ENCODE data around the gene RAB3IL1. TPM values are rescaled to one million over a fixed set of nuclear protein-coding genes. Genes with fewer than 3 reads are reported as not detected.

Gene RAB3IL1
- total RNA-seq, 4 donors from 2014 or later, result 0.15 to 10.3 (median 5.0) TPM

GRCh38 chr11:61924064-61924455 lies 6.7 kb upstream of the RAB3IL1 start:
- TF ChIP-seq POLR2A (IDR thresholded peaks at IDR 0.05), result no peak
- TF ChIP-seq, protein P1, sequence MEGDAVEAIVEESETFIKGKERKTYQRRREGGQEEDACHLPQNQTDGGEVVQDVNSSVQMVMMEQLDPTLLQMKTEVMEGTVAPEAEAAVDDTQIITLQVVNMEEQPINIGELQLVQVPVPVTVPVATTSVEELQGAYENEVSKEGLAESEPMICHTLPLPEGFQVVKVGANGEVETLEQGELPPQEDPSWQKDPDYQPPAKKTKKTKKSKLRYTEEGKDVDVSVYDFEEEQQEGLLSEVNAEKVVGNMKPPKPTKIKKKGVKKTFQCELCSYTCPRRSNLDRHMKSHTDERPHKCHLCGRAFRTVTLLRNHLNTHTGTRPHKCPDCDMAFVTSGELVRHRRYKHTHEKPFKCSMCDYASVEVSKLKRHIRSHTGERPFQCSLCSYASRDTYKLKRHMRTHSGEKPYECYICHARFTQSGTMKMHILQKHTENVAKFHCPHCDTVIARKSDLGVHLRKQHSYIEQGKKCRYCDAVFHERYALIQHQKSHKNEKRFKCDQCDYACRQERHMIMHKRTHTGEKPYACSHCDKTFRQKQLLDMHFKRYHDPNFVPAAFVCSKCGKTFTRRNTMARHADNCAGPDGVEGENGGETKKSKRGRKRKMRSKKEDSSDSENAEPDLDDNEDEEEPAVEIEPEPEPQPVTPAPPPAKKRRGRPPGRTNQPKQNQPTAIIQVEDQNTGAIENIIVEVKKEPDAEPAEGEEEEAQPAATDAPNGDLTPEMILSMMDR (IDR thresholded peaks at IDR 0.05), result no peak
- no peak overlapping the region for H3K4me3 ChIP-seq
- peaks cover 15 to 45% (median 20%) of the 10 kb centered on the region in 3 donors for H3K4me1 ChIP-seq
- peak overlapping the region; percentile 49 to 91 (median 78) for H3K27ac ChIP-seq
- intact Hi-C loops (cut with DNase I), result no loop called here
- H3K27me3 ChIP-seq, result peaks cover 0 to 32% (median 0%) of the 10 kb centered on the region in 4 donors
- WGBS, 2 donors, result 57 to 75% methylated on average over 5 to 6 of the region's 6 CpGs
- no peaks in the 10 kb centered on the region for H3K9me3 ChIP-seq
- no peak for DNase-seq
- no peaks in the 10 kb centered on the region for H3K36me3 ChIP-seq

DNA sequence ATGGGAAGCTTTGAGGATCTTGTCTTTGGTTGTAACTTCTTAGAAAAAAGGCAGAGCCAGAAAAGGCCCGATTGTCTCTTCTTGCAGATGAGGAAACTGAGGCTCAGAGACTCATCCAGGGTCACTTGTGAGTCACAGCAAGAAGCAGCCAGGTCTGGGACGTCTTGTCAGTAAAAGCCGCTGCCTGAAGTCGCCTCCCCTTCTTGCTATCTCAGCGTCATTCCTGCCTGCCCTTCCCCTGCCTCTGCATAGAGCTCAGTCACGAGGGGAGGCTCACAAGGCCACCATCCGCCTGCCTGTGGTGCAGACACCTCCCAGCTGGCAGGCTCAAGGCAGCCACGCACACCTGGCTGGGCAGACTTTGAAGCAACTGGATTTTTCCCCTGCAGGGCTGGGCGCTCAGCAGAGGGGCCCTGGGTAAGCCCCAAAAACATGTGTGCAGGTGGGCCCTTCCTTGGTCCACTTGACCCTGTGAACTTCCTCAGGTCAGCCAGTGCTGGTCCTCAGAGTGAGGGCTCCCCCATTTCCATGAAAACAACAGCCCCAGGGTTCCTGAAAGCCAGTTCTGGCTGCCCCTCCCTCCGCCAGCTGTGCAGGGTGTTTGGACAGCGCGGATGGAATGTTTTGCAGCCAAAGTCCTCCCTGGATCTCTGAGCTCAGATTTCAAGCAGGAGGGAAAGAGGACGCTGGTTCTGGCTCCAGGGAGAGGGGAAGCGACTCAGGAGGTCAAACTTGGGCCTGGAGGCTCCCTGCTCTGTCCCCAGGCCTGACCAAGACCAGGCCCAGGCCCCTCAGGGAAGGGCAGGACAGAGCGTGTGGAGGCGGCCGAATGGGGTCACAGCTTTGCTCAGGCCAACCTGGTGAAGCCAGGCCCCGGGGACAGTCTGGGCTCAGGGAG lies 6.0 kb upstream of the RAB3IL1 start:
- 13 to 41% methylated on average over 3 to 10 of the region's 18 CpGs for WGBS, 2 donors
- TF ChIP-seq, protein P1 (IDR thresholded peaks at IDR 0.05), result no peak
- TF ChIP-seq POLR2A (IDR thresholded peaks at IDR 0.05), result no peak
- DNase-seq, result no peak
- H3K4me1 ChIP-seq, result peaks cover 17 to 51% (median 25%) of the 10 kb centered on the region in 3 donors
- intact Hi-C loops (cut with DNase I), result no loop called here
- H3K36me3 ChIP-seq, result no peaks in the 10 kb centered on the region
- no peaks in the 10 kb centered on the region for H3K9me3 ChIP-seq
- no peak overlapping the region for H3K4me3 ChIP-seq
- peak overlapping the region; percentile 49 to 91 (median 78) for H3K27ac ChIP-seq
- peaks cover 0 to 38% (median 0%) of the 10 kb centered on the region in 4 donors for H3K27me3 ChIP-seq

GRCh38 chr11:61922539-61922938 lies 5.2 kb upstream of the RAB3IL1 start:
- WGBS, 2 donors, result 40 to 50% methylated on average over 6 of the region's 6 CpGs
- Histone ChIP-seq H3K27ac (peak overlapping the region; percentile 49 to 91 (median 78)), H3K4me3 (no peak overlapping the region), H3K4me1 (peaks cover 25 to 60% (median 33%) of the 10 kb centered on the region in 3 donors), H3K27me3 (peaks cover 0 to 47% (median 0%) of the 10 kb centered on the region in 4 donors), H3K36me3 (no peaks in the 10 kb centered on the region), H3K9me3 (no peaks in the 10 kb centered on the region)
- no peak for DNase-seq
- intact Hi-C loops (cut with DNase I), result no loop called here
- no peak for TF ChIP-seq POLR2A (IDR thresholded peaks at IDR 0.05)
- TF ChIP-seq, protein P1 (IDR thresholded peaks at IDR 0.05), result no peak

- H3K27me3 ChIP-seq, result peaks cover 0 to 58% (median 0%) of the 10 kb centered on the region in 4 donors
- DNase-seq, result no peak
- no peak for TF ChIP-seq POLR2A (IDR thresholded peaks at IDR 0.05)
- TF ChIP-seq, protein P1 (IDR thresholded peaks at IDR 0.05), result no peak
- intact Hi-C loops (cut with DNase I), result no loop called here
- no peaks in the 10 kb centered on the region for H3K9me3 ChIP-seq
- no peaks in the 10 kb centered on the region for H3K36me3 ChIP-seq
- WGBS, 2 donors, result 80% methylated on average over 1 of the region's 3 CpGs; no CpG with 5 or more reads in 1 of the 2 donors
- H3K4me1 ChIP-seq, result peaks cover 33 to 71% (median 34%) of the 10 kb centered on the region in 3 donors
- H3K4me3 ChIP-seq, result no peak overlapping the region
- H3K27ac ChIP-seq, result peak overlapping the region in 2 of 4 donors; percentile 32 to 86
These were observed 4.1 kb upstream of the RAB3IL1 start for GRCh38 chr11:61921446-61921845.
